K562 (cell line): ENCODE data around the gene C1QTNF2. TPM values are rescaled to one million over a fixed set of nuclear protein-coding genes. Genes with fewer than 3 reads are reported as not detected.

ENCODE experiments used
- NRF1 ChIP-seq, 2 experiments: fragments of 450-650 bp; IDR thresholded peaks in 1 of 2; conservative IDR thresholded peaks in 1 of 2; 2 replicates each; pipeline ENCODE4 v1.6.1; 2014; ENCODE audit warnings: mild to moderate bottlenecking in 2 of 2
- PHF8 ChIP-seq: fragments of 200-600 bp; sonication (generic); IDR thresholded peaks from 2 replicates; pipeline ENCODE4 v1.6.1; 2012; ENCODE audit warnings: mixed run types, mild to moderate bottlenecking, inconsistent platforms, low read length, moderate library complexity, borderline replicate concordance
- ZNF408 ChIP-seq: fragments of 250-450 bp; sonication (Bioruptor Pico); IDR thresholded peaks from 2 replicates; pipeline ENCODE4 v1.4.0; 2020; ENCODE audit warnings: low read depth, mild to moderate bottlenecking, moderate library complexity
- ZNF586 ChIP-seq: fragments of 450-650 bp; formaldehyde crosslinking; conservative IDR thresholded peaks from 2 replicates; pipeline ENCODE4 v1.4.0; 2020; ENCODE audit warnings: mild to moderate bottlenecking, moderate library complexity
- polyA plus RNA-seq, 8 experiments: library from polyadenylated mRNA; depleted of rRNA in 4 of 8; stranded (reverse) in 5 of 8; unstranded in 3 of 8; fragments of >200 nt; fragmentation: Nextera tagmentation in 2 of 8; fragmentation: Illumina TruSeq in 1 of 8; extraction: Ambion mirVana in 2 of 8; extraction: Trizol in 1 of 8; gene quantifications; 2 replicates each; pipeline versions ENCODE4 v1.2.1 to v1.2.3, GENCODE V29; 2011 to 2014; ENCODE audit warnings: inconsistent platforms in 1 of 8, missing spikeins in 1 of 8
- total RNA-seq, 7 experiments: library from RNA; depleted of rRNA in 6 of 7; stranded (reverse); fragments of >200 nt in 6 of 7; fragmentation: Illumina TruSeq in 2 of 7; extraction: Trizol in 2 of 7; gene quantifications; 2 replicates each; pipeline versions ENCODE4 v1.2.1 to v1.2.3, GENCODE V29; 2011 to 2021; ENCODE audit warnings: low replicate concordance in 1 of 7
- TF ChIP-seq, protein P1 (sequence below): fragments of 200-600 bp; sonication (generic); IDR thresholded peaks from one replicate; pipeline ENCODE4 v1.6.1; 2012; ENCODE audit warnings: mild to moderate bottlenecking, low read depth, low read length, inconsistent platforms
- TF ChIP-seq, protein P2 (sequence below): fragments of 250-450 bp; sonication (Bioruptor Pico); IDR thresholded peaks from 2 replicates; pipeline ENCODE4 v1.5.0; 2021
- TF ChIP-seq, protein P3 (sequence below): fragments of 450-650 bp; IDR thresholded peaks from 2 replicates; pipeline ENCODE4 v1.6.1; 2017; ENCODE audit warnings: antibody characterized with exemption
- TF ChIP-seq, protein P4 (sequence below): fragments of 450-650 bp; IDR thresholded peaks from 2 replicates; pipeline ENCODE4 v1.6.1; 2016; ENCODE audit warnings: low read depth, mild to moderate bottlenecking, moderate library complexity
- TF ChIP-seq, protein P5 (sequence below): fragments of 450-650 bp; formaldehyde crosslinking; IDR thresholded peaks from 2 replicates; pipeline ENCODE4 v1.4.0; 2020; ENCODE audit warnings: mild to moderate bottlenecking, moderate library complexity

Gene C1QTNF2
- total and polyA plus RNA-seq, 9 of the 15 experiments (the other 6 are each of a cell fraction or from before 2014, with no cell fraction given) = not detected

DNA sequence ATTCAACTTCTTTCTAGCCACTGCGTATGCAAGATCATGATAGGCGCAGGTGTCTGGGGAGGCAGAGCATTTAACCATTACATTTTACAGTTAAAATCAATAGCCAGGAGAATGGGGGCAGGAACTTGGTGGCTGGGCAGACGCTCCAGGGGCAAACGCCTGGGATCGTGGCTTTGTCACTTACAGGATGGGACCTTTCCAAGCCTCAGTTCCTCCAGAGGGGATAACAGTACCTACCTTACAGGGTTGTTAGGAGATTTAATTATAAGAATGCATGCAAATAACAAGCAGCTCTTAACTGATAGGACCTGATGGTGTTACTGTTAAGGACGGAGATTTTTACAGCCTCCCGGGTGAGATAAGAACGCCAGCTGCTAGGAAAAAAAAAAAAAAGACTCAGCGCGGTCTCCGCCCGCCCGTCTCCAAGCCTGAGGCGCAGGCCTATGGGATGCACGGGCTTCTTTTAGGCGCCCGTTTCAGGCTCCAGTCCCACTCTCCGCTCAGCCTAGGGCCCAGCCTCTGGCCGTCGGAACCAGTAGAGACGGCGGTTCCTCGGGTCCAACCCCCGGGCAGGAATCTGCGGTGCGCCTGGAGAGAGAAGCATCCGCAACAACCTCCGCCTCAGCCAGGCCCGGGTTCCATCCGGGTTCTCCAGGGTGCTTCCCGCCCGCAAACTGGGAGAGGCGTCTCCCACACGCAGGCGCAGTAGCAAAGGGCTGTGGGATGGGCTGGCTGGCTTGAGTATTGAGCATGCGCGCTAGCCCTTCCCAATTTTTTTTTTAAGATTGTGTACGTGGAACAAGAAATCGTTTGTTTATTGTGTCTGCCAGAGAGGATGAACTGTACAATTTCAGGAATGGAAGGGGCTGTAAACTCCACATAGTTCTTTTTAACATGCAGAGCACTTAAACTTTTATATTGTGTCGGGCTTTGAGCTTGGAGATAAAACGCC, 29.3 kb upstream of the C1QTNF2 start, which contains the start of gene FAM200C (continued):
- TF ChIP-seq, protein P1, sequence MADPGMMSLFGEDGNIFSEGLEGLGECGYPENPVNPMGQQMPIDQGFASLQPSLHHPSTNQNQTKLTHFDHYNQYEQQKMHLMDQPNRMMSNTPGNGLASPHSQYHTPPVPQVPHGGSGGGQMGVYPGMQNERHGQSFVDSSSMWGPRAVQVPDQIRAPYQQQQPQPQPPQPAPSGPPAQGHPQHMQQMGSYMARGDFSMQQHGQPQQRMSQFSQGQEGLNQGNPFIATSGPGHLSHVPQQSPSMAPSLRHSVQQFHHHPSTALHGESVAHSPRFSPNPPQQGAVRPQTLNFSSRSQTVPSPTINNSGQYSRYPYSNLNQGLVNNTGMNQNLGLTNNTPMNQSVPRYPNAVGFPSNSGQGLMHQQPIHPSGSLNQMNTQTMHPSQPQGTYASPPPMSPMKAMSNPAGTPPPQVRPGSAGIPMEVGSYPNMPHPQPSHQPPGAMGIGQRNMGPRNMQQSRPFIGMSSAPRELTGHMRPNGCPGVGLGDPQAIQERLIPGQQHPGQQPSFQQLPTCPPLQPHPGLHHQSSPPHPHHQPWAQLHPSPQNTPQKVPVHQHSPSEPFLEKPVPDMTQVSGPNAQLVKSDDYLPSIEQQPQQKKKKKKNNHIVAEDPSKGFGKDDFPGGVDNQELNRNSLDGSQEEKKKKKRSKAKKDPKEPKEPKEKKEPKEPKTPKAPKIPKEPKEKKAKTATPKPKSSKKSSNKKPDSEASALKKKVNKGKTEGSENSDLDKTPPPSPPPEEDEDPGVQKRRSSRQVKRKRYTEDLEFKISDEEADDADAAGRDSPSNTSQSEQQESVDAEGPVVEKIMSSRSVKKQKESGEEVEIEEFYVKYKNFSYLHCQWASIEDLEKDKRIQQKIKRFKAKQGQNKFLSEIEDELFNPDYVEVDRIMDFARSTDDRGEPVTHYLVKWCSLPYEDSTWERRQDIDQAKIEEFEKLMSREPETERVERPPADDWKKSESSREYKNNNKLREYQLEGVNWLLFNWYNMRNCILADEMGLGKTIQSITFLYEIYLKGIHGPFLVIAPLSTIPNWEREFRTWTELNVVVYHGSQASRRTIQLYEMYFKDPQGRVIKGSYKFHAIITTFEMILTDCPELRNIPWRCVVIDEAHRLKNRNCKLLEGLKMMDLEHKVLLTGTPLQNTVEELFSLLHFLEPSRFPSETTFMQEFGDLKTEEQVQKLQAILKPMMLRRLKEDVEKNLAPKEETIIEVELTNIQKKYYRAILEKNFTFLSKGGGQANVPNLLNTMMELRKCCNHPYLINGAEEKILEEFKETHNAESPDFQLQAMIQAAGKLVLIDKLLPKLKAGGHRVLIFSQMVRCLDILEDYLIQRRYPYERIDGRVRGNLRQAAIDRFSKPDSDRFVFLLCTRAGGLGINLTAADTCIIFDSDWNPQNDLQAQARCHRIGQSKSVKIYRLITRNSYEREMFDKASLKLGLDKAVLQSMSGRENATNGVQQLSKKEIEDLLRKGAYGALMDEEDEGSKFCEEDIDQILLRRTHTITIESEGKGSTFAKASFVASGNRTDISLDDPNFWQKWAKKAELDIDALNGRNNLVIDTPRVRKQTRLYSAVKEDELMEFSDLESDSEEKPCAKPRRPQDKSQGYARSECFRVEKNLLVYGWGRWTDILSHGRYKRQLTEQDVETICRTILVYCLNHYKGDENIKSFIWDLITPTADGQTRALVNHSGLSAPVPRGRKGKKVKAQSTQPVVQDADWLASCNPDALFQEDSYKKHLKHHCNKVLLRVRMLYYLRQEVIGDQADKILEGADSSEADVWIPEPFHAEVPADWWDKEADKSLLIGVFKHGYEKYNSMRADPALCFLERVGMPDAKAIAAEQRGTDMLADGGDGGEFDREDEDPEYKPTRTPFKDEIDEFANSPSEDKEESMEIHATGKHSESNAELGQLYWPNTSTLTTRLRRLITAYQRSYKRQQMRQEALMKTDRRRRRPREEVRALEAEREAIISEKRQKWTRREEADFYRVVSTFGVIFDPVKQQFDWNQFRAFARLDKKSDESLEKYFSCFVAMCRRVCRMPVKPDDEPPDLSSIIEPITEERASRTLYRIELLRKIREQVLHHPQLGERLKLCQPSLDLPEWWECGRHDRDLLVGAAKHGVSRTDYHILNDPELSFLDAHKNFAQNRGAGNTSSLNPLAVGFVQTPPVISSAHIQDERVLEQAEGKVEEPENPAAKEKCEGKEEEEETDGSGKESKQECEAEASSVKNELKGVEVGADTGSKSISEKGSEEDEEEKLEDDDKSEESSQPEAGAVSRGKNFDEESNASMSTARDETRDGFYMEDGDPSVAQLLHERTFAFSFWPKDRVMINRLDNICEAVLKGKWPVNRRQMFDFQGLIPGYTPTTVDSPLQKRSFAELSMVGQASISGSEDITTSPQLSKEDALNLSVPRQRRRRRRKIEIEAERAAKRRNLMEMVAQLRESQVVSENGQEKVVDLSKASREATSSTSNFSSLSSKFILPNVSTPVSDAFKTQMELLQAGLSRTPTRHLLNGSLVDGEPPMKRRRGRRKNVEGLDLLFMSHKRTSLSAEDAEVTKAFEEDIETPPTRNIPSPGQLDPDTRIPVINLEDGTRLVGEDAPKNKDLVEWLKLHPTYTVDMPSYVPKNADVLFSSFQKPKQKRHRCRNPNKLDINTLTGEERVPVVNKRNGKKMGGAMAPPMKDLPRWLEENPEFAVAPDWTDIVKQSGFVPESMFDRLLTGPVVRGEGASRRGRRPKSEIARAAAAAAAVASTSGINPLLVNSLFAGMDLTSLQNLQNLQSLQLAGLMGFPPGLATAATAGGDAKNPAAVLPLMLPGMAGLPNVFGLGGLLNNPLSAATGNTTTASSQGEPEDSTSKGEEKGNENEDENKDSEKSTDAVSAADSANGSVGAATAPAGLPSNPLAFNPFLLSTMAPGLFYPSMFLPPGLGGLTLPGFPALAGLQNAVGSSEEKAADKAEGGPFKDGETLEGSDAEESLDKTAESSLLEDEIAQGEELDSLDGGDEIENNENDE = no peak
- TF ChIP-seq, protein P2, sequence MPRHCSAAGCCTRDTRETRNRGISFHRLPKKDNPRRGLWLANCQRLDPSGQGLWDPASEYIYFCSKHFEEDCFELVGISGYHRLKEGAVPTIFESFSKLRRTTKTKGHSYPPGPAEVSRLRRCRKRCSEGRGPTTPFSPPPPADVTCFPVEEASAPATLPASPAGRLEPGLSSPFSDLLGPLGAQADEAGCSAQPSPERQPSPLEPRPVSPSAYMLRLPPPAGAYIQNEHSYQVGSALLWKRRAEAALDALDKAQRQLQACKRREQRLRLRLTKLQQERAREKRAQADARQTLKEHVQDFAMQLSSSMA (CRISPR knock-in tag) = no peak
- TF ChIP-seq, protein P3, sequence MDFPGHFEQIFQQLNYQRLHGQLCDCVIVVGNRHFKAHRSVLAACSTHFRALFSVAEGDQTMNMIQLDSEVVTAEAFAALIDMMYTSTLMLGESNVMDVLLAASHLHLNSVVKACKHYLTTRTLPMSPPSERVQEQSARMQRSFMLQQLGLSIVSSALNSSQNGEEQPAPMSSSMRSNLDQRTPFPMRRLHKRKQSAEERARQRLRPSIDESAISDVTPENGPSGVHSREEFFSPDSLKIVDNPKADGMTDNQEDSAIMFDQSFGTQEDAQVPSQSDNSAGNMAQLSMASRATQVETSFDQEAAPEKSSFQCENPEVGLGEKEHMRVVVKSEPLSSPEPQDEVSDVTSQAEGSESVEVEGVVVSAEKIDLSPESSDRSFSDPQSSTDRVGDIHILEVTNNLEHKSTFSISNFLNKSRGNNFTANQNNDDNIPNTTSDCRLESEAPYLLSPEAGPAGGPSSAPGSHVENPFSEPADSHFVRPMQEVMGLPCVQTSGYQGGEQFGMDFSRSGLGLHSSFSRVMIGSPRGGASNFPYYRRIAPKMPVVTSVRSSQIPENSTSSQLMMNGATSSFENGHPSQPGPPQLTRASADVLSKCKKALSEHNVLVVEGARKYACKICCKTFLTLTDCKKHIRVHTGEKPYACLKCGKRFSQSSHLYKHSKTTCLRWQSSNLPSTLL = no peak
- TF ChIP-seq, protein P4, sequence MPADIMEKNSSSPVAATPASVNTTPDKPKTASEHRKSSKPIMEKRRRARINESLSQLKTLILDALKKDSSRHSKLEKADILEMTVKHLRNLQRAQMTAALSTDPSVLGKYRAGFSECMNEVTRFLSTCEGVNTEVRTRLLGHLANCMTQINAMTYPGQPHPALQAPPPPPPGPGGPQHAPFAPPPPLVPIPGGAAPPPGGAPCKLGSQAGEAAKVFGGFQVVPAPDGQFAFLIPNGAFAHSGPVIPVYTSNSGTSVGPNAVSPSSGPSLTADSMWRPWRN = no peak
- TF ChIP-seq ZNF586 (CRISPR knock-in tag) = no peak
- no peak for TF ChIP-seq ZNF408 (CRISPR knock-in tag)
- peak; percentile 98 for TF ChIP-seq PHF8
- TF ChIP-seq, protein P5, sequence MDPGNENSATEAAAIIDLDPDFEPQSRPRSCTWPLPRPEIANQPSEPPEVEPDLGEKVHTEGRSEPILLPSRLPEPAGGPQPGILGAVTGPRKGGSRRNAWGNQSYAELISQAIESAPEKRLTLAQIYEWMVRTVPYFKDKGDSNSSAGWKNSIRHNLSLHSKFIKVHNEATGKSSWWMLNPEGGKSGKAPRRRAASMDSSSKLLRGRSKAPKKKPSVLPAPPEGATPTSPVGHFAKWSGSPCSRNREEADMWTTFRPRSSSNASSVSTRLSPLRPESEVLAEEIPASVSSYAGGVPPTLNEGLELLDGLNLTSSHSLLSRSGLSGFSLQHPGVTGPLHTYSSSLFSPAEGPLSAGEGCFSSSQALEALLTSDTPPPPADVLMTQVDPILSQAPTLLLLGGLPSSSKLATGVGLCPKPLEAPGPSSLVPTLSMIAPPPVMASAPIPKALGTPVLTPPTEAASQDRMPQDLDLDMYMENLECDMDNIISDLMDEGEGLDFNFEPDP (CRISPR knock-in tag) = no peak
- peak; percentile 94 to 95 for TF ChIP-seq NRF1 (conservative IDR thresholded peaks at IDR 0.05 in 1 of 2, IDR thresholded peaks at IDR 0.05 in 1 of 2)
